ENCODE data around the gene GPLD1.

- TF ChIP-seq POLR2A (IDR thresholded peaks at IDR 0.05) (no peak), CTCF (IDR thresholded peaks at IDR 0.05) (no peak)
Observed at GRCh38 chr6:24408719-24409410, 80.5 kb downstream of the GPLD1 start.
